HFF-Myc (cell line): ENCODE measurements around the gene WDR86.

Experiments
- DNase-seq: peaks from one replicate; pipeline ENCODE4 v3.0.0-alpha.2; 2011; ENCODE audit warnings: low read depth; ENCODE audit errors: extremely low read depth
- H3K4me3 ChIP-seq: replicated peaks from 2 replicates; pipeline ENCODE4 v1.5.1; 2011; ENCODE audit warnings: low read depth, mild to moderate bottlenecking, control low read depth, low read length
- TF ChIP-seq, protein P1 (sequence below): IDR thresholded peaks from 2 replicates; pipeline ENCODE4 v1.5.1; 2012; ENCODE audit warnings: mild to moderate bottlenecking, low read depth, low read length, control low read depth; ENCODE audit errors: missing control alignments

WDR86 gene

DNA sequence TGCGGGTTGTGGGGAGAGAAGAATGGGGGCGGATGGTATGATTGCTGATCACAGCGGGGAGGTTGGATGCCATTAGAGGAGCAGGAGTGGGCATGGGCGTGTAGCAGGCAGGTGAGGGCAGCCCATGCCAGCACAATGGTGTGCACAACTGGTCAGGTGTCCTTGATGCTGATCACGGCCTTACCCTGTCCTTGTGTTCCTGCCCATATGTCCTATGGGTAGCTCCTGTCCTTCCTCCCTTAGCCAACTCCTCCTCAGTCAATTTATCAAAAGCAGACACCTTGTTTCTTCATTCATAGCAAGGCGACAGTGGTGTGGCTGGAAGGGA, 30.7 kb downstream of the WDR86 start:
- DNase-seq = no peak
- TF ChIP-seq, protein P1, sequence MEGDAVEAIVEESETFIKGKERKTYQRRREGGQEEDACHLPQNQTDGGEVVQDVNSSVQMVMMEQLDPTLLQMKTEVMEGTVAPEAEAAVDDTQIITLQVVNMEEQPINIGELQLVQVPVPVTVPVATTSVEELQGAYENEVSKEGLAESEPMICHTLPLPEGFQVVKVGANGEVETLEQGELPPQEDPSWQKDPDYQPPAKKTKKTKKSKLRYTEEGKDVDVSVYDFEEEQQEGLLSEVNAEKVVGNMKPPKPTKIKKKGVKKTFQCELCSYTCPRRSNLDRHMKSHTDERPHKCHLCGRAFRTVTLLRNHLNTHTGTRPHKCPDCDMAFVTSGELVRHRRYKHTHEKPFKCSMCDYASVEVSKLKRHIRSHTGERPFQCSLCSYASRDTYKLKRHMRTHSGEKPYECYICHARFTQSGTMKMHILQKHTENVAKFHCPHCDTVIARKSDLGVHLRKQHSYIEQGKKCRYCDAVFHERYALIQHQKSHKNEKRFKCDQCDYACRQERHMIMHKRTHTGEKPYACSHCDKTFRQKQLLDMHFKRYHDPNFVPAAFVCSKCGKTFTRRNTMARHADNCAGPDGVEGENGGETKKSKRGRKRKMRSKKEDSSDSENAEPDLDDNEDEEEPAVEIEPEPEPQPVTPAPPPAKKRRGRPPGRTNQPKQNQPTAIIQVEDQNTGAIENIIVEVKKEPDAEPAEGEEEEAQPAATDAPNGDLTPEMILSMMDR = no peak
- H3K4me3 ChIP-seq = no peak overlapping the region

DNA sequence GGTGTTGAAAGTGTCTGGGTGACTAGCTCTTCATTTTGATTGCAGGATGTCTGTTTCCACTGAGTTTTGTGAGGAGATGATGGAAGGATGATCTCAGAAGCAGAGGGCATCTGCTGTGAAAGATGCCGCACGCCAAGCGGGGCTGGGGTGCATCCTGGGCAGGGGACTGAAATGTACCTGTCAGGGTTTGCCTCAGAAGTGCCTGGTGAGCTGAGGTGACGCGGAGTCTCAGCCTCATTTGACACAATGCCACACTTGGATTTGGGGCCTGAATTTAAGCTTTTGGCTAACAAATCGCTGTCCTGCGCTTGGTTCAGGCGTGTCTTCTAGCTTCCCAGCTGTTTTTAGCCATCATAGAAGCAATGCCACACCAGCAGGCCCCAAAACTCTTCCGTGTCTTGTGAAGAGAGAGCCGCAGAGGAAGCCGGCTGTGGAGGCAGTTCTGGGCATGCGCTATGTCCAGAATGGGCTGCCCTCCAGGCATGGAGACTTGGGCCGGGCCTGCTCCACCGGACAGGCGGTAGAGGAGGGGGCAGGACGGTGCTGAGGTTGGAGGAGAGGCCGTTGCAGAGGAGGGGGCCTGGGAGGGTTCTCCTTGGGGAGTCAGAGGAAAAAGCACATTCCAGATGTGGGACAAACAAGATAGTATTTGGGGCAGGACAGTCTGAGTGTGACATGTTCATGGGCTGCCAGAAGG, 31.2 kb downstream of the WDR86 start:
- no peak for DNase-seq
- TF ChIP-seq, protein P1 = no peak
- no peak overlapping the region for H3K4me3 ChIP-seq

DNA sequence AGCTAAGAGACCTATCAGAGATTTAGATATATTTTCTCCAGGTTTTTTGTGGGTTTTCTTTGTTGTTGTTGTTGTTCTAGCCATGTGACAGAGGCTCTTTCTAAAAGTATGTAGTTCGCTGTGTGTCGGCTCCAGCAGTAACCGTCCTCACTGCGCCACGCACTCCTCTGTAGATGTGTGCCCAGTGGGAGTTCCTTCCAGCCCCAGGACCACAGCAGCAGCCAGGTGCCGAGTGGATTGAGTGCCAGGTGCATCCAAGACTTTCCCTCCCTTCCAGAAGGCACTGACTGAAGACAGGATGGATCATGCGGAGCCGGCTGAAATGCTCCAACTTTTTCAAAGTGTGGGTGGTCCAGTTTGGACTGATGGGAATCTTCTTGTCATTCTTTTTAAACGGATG, 31.8 kb downstream of the WDR86 start:
- TF ChIP-seq, protein P1 = no peak
- no peak for DNase-seq

DNA sequence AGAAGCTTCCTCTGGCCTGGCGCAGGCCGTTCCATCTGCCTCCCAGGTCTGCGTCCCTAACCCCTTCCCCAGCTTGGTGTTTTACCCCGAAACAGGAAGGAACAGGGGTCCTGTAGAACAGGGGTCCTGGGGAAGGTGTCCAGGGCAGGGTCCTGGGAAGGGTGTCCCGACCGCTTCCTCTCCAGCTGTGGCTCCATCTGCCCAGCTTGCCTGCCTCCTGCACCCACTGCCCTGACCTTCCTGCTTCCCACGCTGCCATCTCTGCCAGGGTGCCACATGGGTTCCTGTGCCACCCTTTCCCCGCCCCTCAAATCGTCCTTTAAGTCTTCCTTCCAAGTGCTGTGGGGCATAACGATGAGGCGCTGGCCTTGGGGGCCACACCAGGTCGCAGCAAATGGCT, 32.4 kb downstream of the WDR86 start:
- DNase-seq = no peak
- TF ChIP-seq, protein P1 = no peak

More for the DNA sequence above, 31.8 kb downstream of the WDR86 start:
- H3K4me3 ChIP-seq = no peak overlapping the region

DNA sequence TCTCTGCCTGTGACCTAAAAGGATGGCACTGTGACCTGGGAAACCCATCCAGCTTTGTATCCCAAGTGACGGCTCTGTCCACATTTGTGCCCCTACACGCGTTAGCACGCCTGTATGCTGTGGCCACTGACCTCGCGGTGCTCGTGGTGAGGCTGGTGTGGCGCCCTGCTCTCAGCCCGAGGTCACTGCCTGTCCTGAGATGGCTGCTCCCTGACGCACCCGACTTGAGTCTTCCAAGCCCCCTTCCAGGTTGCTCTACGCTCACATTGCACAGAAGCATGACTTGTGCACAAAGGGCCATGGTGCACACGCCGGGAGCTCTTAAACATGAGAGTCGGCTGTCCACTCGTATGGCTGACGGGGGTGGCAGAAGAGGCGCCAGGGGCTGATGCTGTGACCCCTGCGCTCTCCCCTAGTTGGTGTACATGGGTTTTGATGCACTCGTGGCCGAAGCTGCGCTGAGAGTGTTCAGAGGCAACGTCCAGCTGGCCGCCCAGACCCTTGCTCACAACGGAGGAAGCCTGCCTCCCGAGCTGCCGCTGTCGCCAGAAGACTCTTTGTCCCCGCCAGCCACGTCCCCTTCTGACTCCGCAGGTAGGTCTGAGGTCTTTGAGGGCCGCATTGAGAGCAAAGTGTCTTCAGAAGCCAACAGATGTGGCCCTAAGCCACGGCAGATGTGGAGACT, 33.5 kb downstream of the WDR86 start:
- no peak for DNase-seq
- H3K4me3 ChIP-seq = no peak overlapping the region
- TF ChIP-seq, protein P1 = no peak

More for the DNA sequence above, 32.4 kb downstream of the WDR86 start:
- no peak overlapping the region for H3K4me3 ChIP-seq

DNA sequence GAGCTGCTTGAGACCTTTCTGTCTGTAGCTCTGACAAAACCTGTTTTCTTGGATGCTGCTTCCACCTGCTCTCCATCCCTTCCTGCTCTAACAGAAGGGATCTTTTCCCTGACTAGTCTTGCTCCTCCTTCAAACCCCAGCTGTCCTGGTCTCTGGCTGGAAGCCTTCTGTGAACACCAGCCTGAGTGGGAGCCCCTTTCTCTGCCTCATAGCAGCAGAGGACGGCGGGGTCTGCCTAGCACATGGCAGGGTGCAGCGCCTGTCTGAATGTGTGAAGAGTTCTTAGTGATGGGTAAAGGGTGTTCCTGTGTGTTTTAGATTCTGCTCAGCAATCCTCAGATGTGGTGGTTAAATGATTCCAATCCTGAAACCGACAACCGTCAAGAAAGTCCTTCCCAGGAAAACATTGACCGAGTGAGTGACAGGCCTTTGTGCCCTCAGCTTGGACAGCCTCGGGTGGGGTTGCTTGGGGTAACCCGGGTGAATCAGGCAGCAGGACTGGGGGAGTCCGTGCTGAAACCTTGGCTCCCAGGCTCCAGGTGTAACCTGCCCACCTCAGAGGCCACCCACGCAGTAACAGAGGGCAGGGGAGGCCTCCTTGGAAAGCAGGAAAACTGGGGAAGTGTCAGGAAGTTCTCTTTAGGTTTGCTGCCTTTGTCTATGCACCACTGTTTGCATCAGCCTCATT, 34.2 kb downstream of the WDR86 start:
- no peak overlapping the region for H3K4me3 ChIP-seq
- DNase-seq = no peak
- TF ChIP-seq, protein P1 = no peak
